GM12864 (cell line): Measurements from ENCODE around the gene SLC22A16.
"Not testable (repeated sequence)": the region's sequence is repeated elsewhere in the genome, so short reads cannot be mapped to it uniquely, and the experiment has no call there.

Experiments
- DNase-seq: peaks from one replicate; pipeline ENCODE4 v3.0.0-alpha.2; 2011; ENCODE audit warnings: low read depth
- H3K4me3 ChIP-seq: 2 replicates; pipeline ENCODE4 v1.5.1; 2011; ENCODE audit warnings: mild to moderate bottlenecking, low read depth, low read length, control low read depth
- CTCF ChIP-seq: IDR thresholded peaks from 2 replicates; pipeline ENCODE4 v1.5.1; 2011; ENCODE audit warnings: low read depth, mild to moderate bottlenecking, moderate library complexity, low read length, control low read depth, inconsistent platforms; ENCODE audit errors: missing control alignments

Gene SLC22A16

GRCh38 chr6:110520209-110520965 lies 44.0 kb upstream of the SLC22A16 start:
- no peak overlapping the region for H3K4me3 ChIP-seq
- DNase-seq: no peak
- TF ChIP-seq CTCF: no peak

DNA sequence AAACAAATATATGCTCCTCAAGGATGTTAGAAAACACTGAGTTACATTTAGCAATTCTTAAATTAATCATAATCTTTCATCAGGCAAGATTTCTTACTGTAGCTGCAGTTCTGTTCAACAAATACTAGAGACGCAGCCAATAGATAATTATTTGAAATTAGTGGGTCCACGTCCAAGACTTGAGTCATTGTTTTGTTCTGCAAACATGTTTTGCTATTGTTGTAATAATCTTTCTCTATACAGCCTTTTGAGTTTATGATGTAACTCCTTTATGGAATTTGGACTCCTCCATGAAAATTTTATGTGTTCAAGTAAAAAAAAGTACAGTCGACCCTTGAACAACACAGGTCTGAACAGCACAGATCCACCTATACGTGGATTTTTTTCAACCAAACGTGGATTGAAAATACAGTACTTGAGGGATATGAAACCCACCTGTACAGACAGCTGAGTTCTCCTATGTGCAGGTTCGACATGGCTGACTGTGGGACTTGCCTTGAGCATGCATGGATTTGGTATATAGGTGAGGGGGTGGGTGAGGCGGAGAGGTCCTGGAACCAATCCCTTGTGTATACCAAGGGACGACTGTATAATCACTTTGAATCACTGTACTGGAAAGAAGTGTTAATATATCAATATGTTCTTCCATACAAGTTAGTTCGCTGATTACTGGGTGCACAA lies 41.3 kb upstream of the SLC22A16 start:
- TF ChIP-seq CTCF: no peak
- no peak for DNase-seq

DNA sequence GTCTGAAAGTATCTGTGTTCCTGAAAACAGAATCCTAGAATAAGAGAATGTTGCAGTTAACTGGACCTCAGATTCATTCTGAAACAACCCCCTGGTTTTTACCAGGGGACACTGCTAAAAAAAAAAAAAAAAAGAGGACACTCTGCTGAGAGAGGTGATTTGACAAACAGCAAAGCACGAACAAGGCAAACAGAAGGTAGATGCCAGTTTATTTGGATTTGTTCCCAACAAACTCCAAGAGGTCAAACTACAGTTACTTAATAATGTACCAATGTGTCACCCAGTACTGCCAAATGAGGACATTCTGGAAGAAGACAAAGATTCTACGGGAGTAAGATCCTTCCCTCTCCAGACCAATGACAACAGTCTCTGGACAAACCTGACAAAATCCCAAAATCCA lies 40.6 kb upstream of the SLC22A16 start:
- TF ChIP-seq CTCF: no peak
- no peak for DNase-seq
- no peak overlapping the region for H3K4me3 ChIP-seq

More for the DNA sequence above, 41.3 kb upstream of the SLC22A16 start:
- no peak overlapping the region for H3K4me3 ChIP-seq

GRCh38 chr6:110514818-110515217 lies 38.4 kb upstream of the SLC22A16 start:
- no peak for TF ChIP-seq CTCF
- no peak for DNase-seq
- H3K4me3 ChIP-seq: no peak overlapping the region

DNA sequence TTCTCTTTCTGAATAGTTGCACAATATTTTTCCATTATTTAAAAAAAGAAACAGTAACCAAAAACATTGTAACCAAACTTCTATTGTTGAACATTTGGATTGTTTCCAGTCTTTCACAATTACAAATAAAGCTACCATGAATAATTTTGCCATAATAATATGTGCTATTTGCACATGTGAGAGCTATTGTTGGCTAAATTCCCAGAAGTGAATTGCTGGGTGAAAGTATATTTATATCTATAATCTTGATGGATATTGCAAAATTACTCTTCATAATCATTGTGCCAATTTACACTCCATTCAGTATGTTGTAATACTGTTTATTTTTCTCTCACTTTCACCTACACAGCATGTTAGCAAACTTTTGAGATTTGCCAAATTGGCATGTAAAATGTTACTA lies 36.6 kb upstream of the SLC22A16 start:
- H3K4me3 ChIP-seq: no peak overlapping the region
- no peak for DNase-seq
- TF ChIP-seq CTCF: no peak

- not testable (repeated sequence) for H3K4me3 ChIP-seq
Observed at GRCh38 chr6:110512549-110512948, 36.1 kb upstream of the SLC22A16 start.

GRCh38 chr6:110511401-110511800 lies 35.0 kb upstream of the SLC22A16 start:
- no peak for TF ChIP-seq CTCF
- no peak overlapping the region for H3K4me3 ChIP-seq
- no peak for DNase-seq

More at GRCh38 chr6:110512549-110512948, 36.1 kb upstream of the SLC22A16 start:
- not testable (repeated sequence) for DNase-seq
